Fibroblast of the aortic adventitia (primary cell): Measurements from ENCODE around the gene MACROD1. TPM values are rescaled to one million over a fixed set of nuclear protein-coding genes. Genes with fewer than 3 reads are reported as not detected.

ENCODE experiments used
- DNase-seq: peaks from one replicate; pipeline ENCODE4 v3.0.0-alpha.2; 2010; ENCODE audit warnings: low read depth
- H3K4me3 ChIP-seq: 2 replicates; pipeline ENCODE4 v1.5.1; 2011; ENCODE audit warnings: low read depth, mild to moderate bottlenecking, control low read depth, low read length, moderate library complexity
- CTCF ChIP-seq: IDR thresholded peaks from 2 replicates; pipeline ENCODE4 v1.5.1; 2011; ENCODE audit warnings: mild to moderate bottlenecking, low read length, control low read depth, inconsistent platforms; ENCODE audit not compliant: insufficient read depth
- total RNA-seq: library from RNA; depleted of rRNA; stranded (reverse); fragments of >200 nt; gene quantifications from 2 replicates; pipeline ENCODE4 v1.2.3, GENCODE V29; 2012; ENCODE audit warnings: low replicate concordance

The MACROD1 gene
- total RNA-seq, 1 donor = 14.5 TPM

- H3K4me3 ChIP-seq = no peak overlapping the region
- DNase-seq = no peak
- TF ChIP-seq CTCF = no peak
These were observed 123.6 kb downstream of the MACROD1 start for GRCh38 chr11:64042301-64042700.

GRCh38 chr11:64041846-64042245, 124.1 kb downstream of the MACROD1 start:
- DNase-seq = no peak
- H3K4me3 ChIP-seq = no peak overlapping the region
- TF ChIP-seq CTCF = no peak

- DNase-seq = no peak
These were observed 125.1 kb downstream of the MACROD1 start for GRCh38 chr11:64040684-64041322.

DNA sequence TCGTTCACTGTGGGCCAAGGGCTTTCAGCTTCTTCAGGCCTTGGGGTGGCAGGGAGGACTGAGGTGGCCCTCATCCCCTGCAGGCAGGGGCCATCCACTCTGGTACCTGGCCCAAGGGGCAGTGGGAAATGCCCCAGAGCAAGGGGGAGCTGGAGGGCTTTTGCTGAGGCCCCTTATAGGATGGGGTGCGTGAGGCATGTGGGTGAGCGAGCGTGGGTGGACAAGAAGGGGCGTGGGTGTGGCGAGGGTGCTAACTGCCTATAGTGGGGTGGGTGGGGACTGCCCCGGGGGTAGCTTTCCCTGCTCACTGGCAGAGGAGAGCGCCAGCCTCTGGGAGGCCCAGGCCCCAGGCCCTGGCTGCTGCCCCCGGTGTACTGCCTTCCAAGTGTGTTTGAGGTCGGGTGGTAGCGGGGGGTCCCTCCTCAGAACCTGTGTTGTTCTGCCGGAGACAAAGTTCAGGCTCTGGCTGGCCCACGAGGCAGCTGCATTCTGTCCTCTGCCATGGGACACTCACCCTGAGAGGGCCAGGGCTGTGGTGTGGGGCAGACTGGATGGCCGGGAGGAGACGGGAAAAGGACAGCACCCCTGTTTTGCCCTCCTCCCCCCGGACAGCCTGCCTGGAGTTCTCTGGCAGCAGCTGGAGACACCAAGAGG, 126.8 kb downstream of the MACROD1 start:
- no peak overlapping the region for H3K4me3 ChIP-seq
- TF ChIP-seq CTCF = no peak
- DNase-seq = no peak

More at GRCh38 chr11:64040684-64041322, 125.1 kb downstream of the MACROD1 start:
- no peak overlapping the region for H3K4me3 ChIP-seq
- peak; percentile 43 for TF ChIP-seq CTCF

GRCh38 chr11:64038500-64038899, 127.4 kb downstream of the MACROD1 start:
- no peak overlapping the region for H3K4me3 ChIP-seq
- DNase-seq = no peak
- no peak for TF ChIP-seq CTCF

DNA sequence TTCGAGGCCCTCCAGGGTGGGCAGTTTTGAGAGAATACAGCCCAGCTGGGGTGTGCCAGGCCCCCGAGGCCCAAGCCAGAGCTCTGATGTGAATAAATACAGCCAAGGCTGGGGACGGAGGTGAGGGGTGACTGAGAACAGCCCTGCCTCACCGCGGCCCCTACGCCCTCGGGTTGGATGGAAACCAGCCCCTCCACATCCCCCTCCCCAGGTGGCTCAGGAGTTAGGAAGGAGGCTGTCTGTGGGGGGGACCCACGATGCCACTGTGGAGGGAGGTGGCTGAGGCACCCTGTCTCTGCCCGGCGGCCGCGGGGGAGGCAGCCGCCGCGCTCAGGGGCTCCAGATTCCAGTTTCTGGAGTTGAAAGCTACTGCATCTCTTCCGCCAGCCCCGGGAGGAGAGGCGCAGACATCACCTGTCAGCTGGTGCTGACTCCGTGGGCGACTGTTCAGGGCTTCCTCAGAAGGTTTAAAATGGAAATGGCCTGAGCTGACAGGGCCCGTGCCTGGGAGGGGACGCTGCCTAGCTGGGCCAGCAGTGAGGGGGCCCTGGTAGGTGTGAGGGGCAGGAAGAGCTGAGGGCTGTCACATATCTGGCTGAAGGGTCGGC, 128.8 kb downstream of the MACROD1 start:
- H3K4me3 ChIP-seq = no peak overlapping the region
- no peak for DNase-seq
- TF ChIP-seq CTCF = no peak
